ENCODE data around the gene TBATA. TPM values are rescaled to one million over a fixed set of nuclear protein-coding genes. Genes with fewer than 3 reads are reported as not detected.

Gene TBATA
- total and polyA plus RNA-seq, 2 of the 8 experiments (the other 6 are each of a cell fraction or from before 2014, with no cell fraction given): not detected

- TF ChIP-seq CTCF (IDR thresholded peaks at IDR 0.05; ENCODE audit: control extremely low read depth in 1 of 3, insufficient read depth in 1 of 3, low read depth in 1 of 3, low read length in 3 of 3): no peak
- no peak for TF ChIP-seq RFX5 (IDR thresholded peaks at IDR 0.05; ENCODE audit: borderline replicate concordance, low read depth, low read length)
- no peak for TF ChIP-seq SP1 (IDR thresholded peaks at IDR 0.05; ENCODE audit: low read depth, low read length)
- TF ChIP-seq BRCA1 (IDR thresholded peaks at IDR 0.05; ENCODE audit: low read depth, low read length): no peak
- no peak for TF ChIP-seq YY1 (IDR thresholded peaks at IDR 0.05; ENCODE audit: low read depth, low read length)
- TF ChIP-seq GABPA (IDR thresholded peaks at IDR 0.05; ENCODE audit: borderline replicate concordance, insufficient read depth, low read length): no peak
- no peak for TF ChIP-seq EZH2 (IDR thresholded peaks at IDR 0.05; ENCODE audit: low read depth, low read length, severe bottlenecking)
- no peak for TF ChIP-seq NRF1 (IDR thresholded peaks at IDR 0.05; ENCODE audit: low read depth, low read length)
- no peak for TF ChIP-seq RNF2 (IDR thresholded peaks at IDR 0.05; ENCODE audit: borderline replicate concordance, low read depth, low read length, missing control alignments, poor library complexity, severe bottlenecking)
- no peak for TF ChIP-seq GTF2F1 (IDR thresholded peaks at IDR 0.05; ENCODE audit: borderline replicate concordance, low read depth, low read length)
Measured at GRCh38 chr10:70745555-70745954, 39.6 kb downstream of the TBATA start (continued).

Data from H1 (cell line).